A549 (cell line): ENCODE results near the gene DLG2.

Experiments used
- BHLHE40 ChIP-seq: IDR thresholded peaks from 2 replicates; pipeline ENCODE4 v1.6.1; 2012; ENCODE audit warnings: low read depth, low read length, inconsistent platforms
- EHMT2 ChIP-seq: fragments of 200-600 bp; sonication (generic); IDR thresholded peaks from 2 replicates; pipeline ENCODE4 v1.6.1; 2016; ENCODE audit warnings: antibody characterized with exemption, low read depth, mild to moderate bottlenecking, moderate library complexity
- POLR2A ChIP-seq: IDR thresholded peaks from 2 replicates; pipeline ENCODE4 v1.6.1; 2012; ENCODE audit warnings: mild to moderate bottlenecking, low read length
- SMC3 ChIP-seq: fragments of >200 bp; sonication (Bioruptor Twin); formaldehyde crosslinking; IDR thresholded peaks from 3 replicates; pipeline ENCODE4 v1.6.1; 2018; ENCODE audit warnings: inconsistent platforms
- TF ChIP-seq, protein P1 (sequence below): fragments of >200 bp; sonication (Bioruptor Twin); formaldehyde crosslinking; IDR thresholded peaks from 3 replicates; pipeline ENCODE4 v1.5.1; 2016
- TF ChIP-seq, protein P2 (sequence below): fragments of 150-350 bp; IDR thresholded peaks from 2 replicates; pipeline ENCODE4 v1.6.1; 2014; ENCODE audit warnings: low read depth, mild to moderate bottlenecking, low read length

DNA sequence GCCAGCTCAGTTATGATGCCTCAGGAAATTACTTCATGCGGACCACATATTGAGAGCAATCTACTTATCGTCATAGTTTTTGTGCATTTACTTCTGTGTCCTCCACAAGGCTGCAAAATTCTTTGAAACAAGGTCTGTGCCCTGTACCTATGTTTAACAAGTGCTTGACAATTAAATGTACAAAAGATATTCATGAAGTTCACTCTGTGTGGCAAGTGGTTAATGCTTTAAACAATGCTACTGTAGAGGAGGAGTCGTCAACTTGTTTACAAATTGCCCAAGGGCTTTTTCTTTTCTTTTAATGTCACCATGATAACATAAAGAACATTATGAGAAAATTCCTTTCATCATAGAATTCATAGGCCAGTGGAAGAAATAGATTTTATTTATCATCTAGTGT lies 1469.5 kb downstream of the DLG2 start:
- TF ChIP-seq, protein P1, sequence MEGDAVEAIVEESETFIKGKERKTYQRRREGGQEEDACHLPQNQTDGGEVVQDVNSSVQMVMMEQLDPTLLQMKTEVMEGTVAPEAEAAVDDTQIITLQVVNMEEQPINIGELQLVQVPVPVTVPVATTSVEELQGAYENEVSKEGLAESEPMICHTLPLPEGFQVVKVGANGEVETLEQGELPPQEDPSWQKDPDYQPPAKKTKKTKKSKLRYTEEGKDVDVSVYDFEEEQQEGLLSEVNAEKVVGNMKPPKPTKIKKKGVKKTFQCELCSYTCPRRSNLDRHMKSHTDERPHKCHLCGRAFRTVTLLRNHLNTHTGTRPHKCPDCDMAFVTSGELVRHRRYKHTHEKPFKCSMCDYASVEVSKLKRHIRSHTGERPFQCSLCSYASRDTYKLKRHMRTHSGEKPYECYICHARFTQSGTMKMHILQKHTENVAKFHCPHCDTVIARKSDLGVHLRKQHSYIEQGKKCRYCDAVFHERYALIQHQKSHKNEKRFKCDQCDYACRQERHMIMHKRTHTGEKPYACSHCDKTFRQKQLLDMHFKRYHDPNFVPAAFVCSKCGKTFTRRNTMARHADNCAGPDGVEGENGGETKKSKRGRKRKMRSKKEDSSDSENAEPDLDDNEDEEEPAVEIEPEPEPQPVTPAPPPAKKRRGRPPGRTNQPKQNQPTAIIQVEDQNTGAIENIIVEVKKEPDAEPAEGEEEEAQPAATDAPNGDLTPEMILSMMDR = no peak
- TF ChIP-seq, protein P2, sequence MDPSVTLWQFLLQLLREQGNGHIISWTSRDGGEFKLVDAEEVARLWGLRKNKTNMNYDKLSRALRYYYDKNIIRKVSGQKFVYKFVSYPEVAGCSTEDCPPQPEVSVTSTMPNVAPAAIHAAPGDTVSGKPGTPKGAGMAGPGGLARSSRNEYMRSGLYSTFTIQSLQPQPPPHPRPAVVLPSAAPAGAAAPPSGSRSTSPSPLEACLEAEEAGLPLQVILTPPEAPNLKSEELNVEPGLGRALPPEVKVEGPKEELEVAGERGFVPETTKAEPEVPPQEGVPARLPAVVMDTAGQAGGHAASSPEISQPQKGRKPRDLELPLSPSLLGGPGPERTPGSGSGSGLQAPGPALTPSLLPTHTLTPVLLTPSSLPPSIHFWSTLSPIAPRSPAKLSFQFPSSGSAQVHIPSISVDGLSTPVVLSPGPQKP = no peak
- TF ChIP-seq EHMT2 (no peak), POLR2A (no peak), SMC3 (no peak), BHLHE40 (no peak)
